Loucy (cell line): ENCODE data around the gene LAMTOR1.

Experiments
- H2AFZ ChIP-seq: fragments of 200-600 bp; sonication (generic); 2 replicates; pipeline ENCODE4 v1.6.0; 2016; ENCODE audit warnings: antibody characterized with exemption, mild to moderate bottlenecking, low read length, moderate library complexity
- H3F3A ChIP-seq: fragments of 200-600 bp; 2 replicates; pipeline ENCODE4 v1.6.0; 2016; ENCODE audit warnings: antibody characterized with exemption, low read depth, mild to moderate bottlenecking
- H3K27me3 ChIP-seq: fragments of 200-600 bp; sonication (generic); 2 replicates; pipeline ENCODE4 v1.6.1; 2014; ENCODE audit warnings: low read length, mild to moderate bottlenecking; ENCODE audit not compliant: insufficient read depth, poor library complexity, severe bottlenecking
- H3K36me3 ChIP-seq: fragments of 200-600 bp; sonication (generic); 2 replicates; pipeline ENCODE4 v1.6.1; 2016; ENCODE audit warnings: low read length; ENCODE audit not compliant: insufficient read depth
- H3K4me1 ChIP-seq: fragments of 200-600 bp; sonication (generic); 2 replicates; pipeline ENCODE4 v1.5.1; 2014; ENCODE audit warnings: low read length, mild to moderate bottlenecking; ENCODE audit not compliant: insufficient read depth, poor library complexity, severe bottlenecking
- H3K4me2 ChIP-seq: fragments of 200-600 bp; sonication (generic); 2 replicates; pipeline ENCODE4 v1.6.0; 2014; ENCODE audit warnings: antibody characterized with exemption, low read length, low read depth, mild to moderate bottlenecking; ENCODE audit not compliant: poor library complexity, severe bottlenecking
- H3K4me3 ChIP-seq: fragments of 200-600 bp; sonication (generic); 2 replicates; pipeline ENCODE4 v1.5.1; 2014; ENCODE audit warnings: low read length, mild to moderate bottlenecking, mixed read lengths; ENCODE audit not compliant: poor library complexity, severe bottlenecking
- H3K79me2 ChIP-seq: fragments of 200-600 bp; sonication (generic); 2 replicates; pipeline ENCODE4 v1.6.1; 2014; ENCODE audit warnings: low read length; ENCODE audit not compliant: insufficient read depth
- H3K9ac ChIP-seq: fragments of 200-600 bp; sonication (generic); 2 replicates; pipeline ENCODE4 v1.6.0; 2014; ENCODE audit warnings: mild to moderate bottlenecking, low read depth, low read length, moderate library complexity; ENCODE audit not compliant: poor library complexity, severe bottlenecking
- H3K9me2 ChIP-seq: fragments of 200-600 bp; sonication (generic); replicated peaks from 2 replicates; pipeline ENCODE4 v1.6.1; 2016; ENCODE audit warnings: low read depth, low read length, mixed read lengths
- H3K9me3 ChIP-seq: fragments of 200-600 bp; sonication (generic); 2 replicates; pipeline ENCODE4 v1.6.1; 2014; ENCODE audit warnings: mild to moderate bottlenecking, antibody characterized with exemption, low read length, low read depth; ENCODE audit not compliant: insufficient read depth
- H4K20me1 ChIP-seq: fragments of 200-600 bp; sonication (generic); 2 replicates; pipeline ENCODE4 v1.6.0; 2014; ENCODE audit warnings: antibody characterized with exemption, low read length, mild to moderate bottlenecking; ENCODE audit not compliant: insufficient read depth, poor library complexity, severe bottlenecking
- TF ChIP-seq, protein P1 (sequence below): fragments of 200-600 bp; sonication (generic); conservative IDR thresholded peaks from 2 replicates; pipeline ENCODE4 v1.5.1; 2014; ENCODE audit warnings: mild to moderate bottlenecking, antibody characterized with exemption, low read length

LAMTOR1 gene

GRCh38 chr11:72048766-72049460 is 54.2 kb downstream of the LAMTOR1 start:
- no peak overlapping the region for H3K4me3 ChIP-seq
- TF ChIP-seq, protein P1, sequence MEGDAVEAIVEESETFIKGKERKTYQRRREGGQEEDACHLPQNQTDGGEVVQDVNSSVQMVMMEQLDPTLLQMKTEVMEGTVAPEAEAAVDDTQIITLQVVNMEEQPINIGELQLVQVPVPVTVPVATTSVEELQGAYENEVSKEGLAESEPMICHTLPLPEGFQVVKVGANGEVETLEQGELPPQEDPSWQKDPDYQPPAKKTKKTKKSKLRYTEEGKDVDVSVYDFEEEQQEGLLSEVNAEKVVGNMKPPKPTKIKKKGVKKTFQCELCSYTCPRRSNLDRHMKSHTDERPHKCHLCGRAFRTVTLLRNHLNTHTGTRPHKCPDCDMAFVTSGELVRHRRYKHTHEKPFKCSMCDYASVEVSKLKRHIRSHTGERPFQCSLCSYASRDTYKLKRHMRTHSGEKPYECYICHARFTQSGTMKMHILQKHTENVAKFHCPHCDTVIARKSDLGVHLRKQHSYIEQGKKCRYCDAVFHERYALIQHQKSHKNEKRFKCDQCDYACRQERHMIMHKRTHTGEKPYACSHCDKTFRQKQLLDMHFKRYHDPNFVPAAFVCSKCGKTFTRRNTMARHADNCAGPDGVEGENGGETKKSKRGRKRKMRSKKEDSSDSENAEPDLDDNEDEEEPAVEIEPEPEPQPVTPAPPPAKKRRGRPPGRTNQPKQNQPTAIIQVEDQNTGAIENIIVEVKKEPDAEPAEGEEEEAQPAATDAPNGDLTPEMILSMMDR, result no peak
- peaks cover 80% of the 10 kb centered on the region for H3K79me2 ChIP-seq

More at GRCh38 chr11:72048766-72049460, 54.2 kb downstream of the LAMTOR1 start:
- H3K9me2 ChIP-seq, result no peaks in the 10 kb centered on the region
- peaks cover 6% of the 10 kb centered on the region for H4K20me1 ChIP-seq
- H3K4me1 ChIP-seq, result no peaks in the 10 kb centered on the region
- no peak overlapping the region for H3K9ac ChIP-seq
- H3K27me3 ChIP-seq, result no peaks in the 10 kb centered on the region
- H3K36me3 ChIP-seq, result peaks cover 28% of the 10 kb centered on the region; the same call in 1 of the 2 replicates
- H3F3A ChIP-seq, result no peaks in the 10 kb centered on the region
- no peaks in the 10 kb centered on the region for H3K9me3 ChIP-seq
- no peak overlapping the region for H3K4me2 ChIP-seq
- no peak overlapping the region for H2AFZ ChIP-seq
